GM12875 (cell line): ENCODE results near the gene PARD3B.

Experiments used
- H3K4me3 ChIP-seq: one replicate; pipeline ENCODE4 v1.5.1; 2011; ENCODE audit warnings: low read depth, low read length, control low read depth
- CTCF ChIP-seq: IDR thresholded peaks from 2 replicates; pipeline ENCODE4 v1.5.1; 2011; ENCODE audit warnings: low read depth, mild to moderate bottlenecking, control low read depth, inconsistent platforms, low read length, moderate library complexity, borderline replicate concordance; ENCODE audit not compliant: insufficient read depth

Gene PARD3B

GRCh38 chr2:205453202-205453601 is 907.9 kb downstream of the PARD3B start:
- no peak overlapping the region for H3K4me3 ChIP-seq
- TF ChIP-seq CTCF, result no peak

- no peak for TF ChIP-seq CTCF
- no peak overlapping the region for H3K4me3 ChIP-seq
These were observed 911.4 kb downstream of the PARD3B start for GRCh38 chr2:205456682-205457081.

GRCh38 chr2:205460217-205460616 is 914.9 kb downstream of the PARD3B start:
- H3K4me3 ChIP-seq, result no peak overlapping the region
- no peak for TF ChIP-seq CTCF

GRCh38 chr2:205461169-205461568 is 915.9 kb downstream of the PARD3B start:
- no peak overlapping the region for H3K4me3 ChIP-seq
- no peak for TF ChIP-seq CTCF

GRCh38 chr2:205461678-205462665 is 916.7 kb downstream of the PARD3B start:
- no peak overlapping the region for H3K4me3 ChIP-seq
- TF ChIP-seq CTCF, result no peak

GRCh38 chr2:205462681-205463345 is 917.5 kb downstream of the PARD3B start:
- no peak for TF ChIP-seq CTCF
- no peak overlapping the region for H3K4me3 ChIP-seq
